ENCODE results near the gene BRCA1.
A peak's percentile ranks its signal among the peaks of the same experiment; 100 is the strongest.

BRCA1 gene

DNA sequence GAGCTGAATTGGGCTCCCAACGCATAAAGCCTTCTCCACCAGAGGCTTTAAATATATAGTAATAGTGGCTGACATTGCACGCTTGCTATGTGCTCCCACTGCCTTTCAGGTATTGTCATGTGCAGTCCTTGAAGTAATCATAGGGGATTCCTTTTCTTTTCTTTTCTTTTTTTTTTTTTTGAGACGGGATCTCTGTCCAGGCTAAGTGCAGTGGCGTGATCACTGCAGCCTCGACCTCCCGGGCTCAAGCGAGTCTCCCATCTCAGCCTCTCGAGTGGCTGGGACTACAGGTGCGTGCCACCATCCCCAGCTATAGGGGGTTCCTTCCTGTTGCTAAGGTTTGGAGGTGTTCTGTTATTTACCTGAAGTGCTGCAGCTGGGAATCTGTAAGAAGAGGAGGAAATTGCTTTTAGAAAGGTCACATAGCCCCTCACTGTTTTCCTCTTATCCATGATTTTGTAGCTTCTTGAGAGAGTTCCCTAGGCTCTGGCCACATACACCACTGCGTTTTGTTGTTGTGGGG lies 126.1 kb downstream of the BRCA1 start:
- no peak for DNase-seq

DNA sequence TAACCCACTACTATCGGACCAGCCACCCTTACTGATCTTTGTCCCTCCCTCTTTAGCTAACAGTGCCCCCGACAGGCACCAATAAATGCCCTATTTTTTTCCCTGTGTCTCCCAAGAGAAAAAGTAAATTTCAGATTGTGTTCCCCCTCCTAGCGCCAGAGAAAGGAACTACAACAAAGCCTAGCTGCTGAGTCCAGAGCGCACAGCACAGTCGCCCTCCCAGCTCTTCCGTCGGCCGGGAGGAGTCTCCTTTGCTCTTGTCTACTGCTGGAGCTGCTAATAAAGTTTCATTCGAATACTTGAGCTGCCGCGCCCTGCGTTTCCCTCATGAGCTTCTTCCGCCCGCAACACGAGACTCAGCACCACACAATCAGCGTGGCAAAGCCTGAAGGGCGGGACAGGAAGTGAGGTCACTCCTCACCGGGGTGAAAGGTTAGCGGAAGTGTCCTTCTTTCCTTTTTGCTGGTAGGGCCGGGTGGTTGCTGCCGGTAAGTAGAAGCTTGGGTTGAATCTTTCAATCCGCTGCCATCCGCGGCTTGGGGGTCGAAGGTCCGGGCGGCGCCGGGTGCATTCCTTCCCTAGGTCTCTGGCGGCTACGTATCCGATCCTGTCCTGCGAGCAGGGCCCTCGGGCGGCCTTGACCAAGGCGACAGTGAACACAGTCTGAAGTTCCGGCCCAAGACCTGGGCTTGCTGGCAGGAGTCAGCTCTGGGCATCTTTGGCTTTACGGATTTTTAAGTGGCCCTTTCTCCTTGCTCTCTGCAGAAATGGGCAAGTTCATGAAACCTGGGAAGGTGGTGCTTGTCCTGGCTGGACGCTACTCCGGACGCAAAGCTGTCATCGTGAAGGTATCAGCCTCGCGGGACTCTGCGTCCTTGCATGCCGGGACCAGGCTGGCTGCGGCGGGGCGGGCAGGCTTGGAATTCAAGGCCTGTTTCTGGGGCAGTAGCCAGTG lies 126.9 kb downstream of the BRCA1 start, which contains the start of gene RPL27:
Gene RPL27 (plus strand): TSS at position 436 of the 955 bp plus-strand sequence. CDS start 332 bp downstream, at position 768.
- peak; percentile 99 for DNase-seq

GRCh38 chr17:42997390-42997983 lies 127.7 kb downstream of the BRCA1 start:
- no peak for DNase-seq
